Measurements from ENCODE around the gene TCF7L2.

Gene TCF7L2

DNA sequence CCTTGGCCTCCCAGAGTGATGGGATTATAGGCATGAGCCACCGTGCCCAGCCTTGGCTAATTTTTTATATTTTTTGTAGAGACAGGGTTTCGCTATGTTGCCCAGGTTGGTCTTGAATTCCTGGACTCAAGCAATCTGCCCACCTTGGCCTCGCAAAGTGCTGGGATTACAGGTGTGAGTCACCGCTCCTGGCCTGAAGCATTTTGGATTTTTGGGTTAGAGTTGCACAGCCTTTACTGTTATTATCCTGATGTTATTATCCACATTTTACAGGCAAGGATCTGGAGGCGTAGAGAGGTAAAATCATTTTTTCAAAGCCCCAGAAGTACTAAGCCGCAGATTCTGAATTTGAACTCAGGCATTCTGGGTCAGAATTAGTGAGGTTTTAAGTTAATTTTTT is 75.4 kb downstream of the TCF7L2 start:
- no peak for DNase-seq

DNA sequence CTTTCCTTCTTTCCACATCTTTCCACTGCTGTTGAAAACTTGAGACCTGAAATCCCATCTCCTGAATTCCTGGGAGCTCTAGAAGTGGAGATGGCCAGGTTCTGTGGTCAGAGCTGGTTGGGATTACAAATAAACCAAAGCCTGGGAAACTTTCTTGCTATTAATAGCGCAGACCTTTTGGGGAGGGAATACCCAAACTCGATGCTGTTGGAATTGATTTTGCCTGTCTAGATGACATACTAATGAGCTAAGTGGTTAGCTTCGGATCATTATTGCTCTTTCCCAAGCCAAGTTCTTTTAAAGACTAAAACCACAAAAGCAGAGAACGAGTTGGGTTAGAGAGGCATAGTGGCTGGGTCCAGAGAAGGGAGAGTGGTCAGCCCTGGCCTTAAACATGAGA is 76.6 kb downstream of the TCF7L2 start:
- DNase-seq: no peak

DNA sequence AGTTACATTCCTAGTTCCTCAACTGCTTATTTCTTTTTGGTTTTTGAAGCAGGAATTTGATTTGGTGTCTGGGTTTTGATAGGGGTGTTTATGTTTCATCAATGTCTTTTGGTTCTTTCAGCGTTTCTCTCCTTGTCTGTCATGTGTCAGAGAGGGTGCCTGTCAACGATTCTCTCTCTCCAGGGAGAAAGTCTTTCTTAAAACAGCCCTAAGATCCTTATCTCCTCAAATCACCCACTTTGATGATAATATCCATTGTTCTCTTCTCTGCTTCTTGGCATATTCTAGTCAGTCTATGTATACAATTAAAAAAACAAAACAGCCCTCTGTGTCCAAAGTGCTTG is 77.2 kb downstream of the TCF7L2 start:
- no peak for DNase-seq

DNA sequence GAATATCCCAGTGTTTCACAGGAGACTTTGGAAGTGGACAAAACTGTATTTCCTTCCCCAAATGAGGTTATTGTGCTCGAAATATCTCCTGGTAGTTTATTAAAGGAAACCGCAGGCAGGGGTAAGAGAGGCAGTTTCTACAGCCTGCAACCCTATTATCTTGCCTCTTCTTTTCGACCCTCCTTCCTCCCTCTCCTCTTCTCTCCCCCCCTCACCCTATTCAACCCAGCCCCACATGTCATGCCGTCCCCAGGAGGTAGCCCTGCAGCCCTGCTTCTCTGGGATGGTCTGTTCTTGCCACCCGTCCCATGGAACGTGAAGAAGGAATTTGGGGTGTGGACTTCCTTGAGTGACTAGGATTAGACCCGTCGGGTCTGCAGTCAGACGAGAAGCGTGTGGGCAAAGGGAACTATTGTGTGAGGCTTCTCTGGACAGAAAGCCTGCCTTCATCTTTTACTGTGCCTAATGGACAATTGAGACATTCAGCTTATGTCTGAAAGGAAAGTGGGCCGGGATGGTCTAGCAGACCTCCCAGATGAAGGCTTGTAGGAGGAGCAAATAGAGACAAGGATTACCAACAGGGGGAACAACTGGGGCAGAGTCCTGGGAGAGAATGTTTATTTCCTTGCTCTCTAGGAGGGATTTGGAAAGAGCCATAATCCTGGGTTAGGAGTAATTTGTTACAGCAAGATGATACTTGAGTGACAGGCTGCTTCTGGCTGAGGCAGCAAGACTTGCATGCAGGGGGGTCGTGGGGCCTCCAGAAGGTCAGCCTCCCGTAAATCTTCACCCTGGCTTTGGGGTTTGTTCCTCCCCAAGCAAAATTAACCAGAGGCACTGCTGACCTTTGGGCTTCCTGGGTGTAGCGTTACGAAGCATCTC is 77.8 kb downstream of the TCF7L2 start:
- DNase-seq: no peak

DNA sequence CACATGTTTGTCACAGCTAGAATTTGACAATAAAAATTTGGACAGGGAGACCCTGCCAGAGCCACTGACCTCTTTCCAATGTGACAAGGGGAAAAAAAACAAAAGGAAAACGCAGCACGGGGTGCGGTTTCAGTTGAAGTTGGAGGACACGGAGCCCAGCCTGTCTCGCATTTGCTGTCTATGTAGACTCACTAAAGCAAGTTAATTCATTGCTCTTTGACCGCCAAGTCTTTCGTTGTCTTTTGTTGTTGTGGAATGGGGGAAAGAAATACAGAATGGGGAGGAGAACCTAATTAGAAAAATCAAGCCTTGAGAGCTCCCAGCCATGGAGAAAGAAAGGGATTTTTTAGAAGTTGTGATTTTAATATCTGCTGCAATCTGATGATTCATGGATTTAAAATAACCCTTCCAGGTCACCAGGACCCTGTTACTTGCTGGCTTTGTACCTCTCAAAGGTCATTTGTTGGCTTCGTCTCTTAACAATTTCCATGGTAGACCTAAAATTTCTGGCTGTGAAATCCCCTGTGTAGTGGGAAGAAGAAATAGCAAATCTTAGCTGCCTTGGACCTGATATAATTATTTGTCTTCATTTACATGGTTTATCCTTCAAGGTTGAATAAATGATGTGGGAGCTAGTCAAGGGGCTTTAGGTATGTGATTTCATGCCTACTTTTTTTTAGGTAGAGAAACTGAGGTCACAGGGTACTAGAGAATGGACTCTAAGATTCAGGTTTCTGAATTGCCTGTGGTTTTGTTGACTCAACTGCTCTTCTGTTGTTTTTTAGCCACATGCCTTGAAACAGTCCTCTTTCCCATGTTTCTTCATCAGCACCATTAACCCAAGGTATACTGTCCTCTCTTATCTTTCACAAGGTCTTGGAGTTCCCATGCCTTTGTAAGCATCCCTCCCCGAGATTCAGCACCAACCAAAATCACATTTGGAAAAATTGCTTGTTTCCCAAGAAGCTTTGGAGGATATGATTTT is 78.7 kb downstream of the TCF7L2 start:
- DNase-seq: no peak

DNA sequence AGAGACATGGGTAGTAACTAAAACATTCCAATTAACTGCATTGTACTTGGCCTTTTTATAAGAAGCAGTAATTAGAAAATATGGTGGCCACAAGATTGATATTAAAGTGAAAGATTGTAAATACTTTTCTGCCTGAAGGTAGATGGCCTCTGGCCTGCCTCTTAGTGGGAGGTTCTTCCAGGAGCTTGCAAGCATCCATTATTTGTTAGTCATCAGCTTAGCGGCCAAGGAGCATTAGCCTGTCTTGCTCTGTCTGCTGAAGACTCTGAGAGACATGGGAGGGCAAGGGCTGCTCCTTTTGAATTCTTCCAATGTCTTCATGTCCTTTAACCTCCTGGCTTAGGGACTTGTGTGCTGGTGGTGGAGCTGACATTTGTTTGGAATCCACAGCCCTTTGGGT is 80.4 kb downstream of the TCF7L2 start:
- no peak for DNase-seq

GRCh38 chr10:113031147-113031546 is 81.1 kb downstream of the TCF7L2 start:
- DNase-seq: no peak

- no peak for DNase-seq
Measured at GRCh38 chr10:113033991-113034390, 83.9 kb downstream of the TCF7L2 start.

DNA sequence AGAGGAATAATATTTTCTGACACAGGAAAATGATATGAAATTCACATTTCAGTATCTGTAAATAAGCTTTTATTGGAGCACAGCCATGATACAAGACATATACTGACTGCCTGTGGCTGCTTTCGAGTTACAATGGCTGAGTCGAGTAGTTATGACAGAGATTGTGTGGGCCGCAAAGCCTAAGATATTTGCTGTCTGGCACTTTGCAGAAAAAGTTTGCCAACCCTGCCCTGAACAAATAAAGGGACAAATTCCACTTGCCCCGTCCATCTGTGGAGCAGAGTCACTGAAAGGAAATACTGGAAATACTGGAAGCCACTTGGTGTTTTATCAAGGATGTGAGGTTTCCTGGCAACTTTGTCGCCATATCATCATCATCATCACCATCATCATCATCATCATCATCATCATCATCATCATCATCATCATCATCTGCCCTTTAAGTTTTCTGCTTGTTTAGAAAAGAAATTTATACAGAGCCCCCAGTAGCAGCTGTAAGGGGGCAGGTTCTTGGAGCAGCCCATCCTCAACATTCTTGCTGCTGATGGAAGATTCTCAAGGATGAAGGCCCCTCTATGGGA is 85.8 kb downstream of the TCF7L2 start:
- no peak for DNase-seq

DNA sequence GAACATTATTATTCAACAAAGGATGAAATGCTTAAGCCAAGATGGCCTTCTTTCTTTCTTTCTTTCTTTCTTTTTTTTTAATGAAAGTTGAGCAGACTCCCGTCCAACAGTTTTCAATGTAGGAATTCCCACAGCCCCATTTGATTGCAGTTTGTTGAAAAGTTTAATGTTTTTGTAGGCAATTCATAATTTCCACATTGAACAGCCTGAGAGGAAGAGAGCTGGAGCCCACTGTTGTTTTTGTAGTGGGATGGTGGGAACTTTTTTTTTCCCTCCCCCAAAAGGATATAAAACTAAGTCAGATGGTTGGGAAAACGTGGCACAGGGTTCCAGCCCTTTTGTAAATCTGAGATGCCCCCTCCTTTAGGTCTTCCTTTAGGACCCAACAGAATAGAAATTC is 86.6 kb downstream of the TCF7L2 start:
- DNase-seq: no peak

DNA sequence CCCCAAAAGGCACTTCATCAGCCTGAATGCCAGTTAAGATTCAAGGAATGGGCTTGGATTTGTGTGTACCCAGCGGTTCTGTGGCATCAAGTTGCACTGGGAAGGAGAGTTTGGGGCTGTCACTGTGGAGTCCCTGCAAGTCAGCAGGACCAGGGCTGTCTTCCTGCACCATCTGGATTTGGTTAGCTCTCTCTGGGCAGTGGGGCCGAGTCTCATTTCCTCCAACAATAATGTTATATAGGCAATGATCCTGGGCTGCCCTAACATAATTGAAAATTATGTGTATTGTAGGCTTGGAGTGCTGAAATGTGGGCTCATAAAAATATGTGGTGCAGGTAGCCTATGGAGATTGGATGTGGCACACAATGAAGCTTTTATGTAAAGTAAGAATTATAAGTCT is 87.2 kb downstream of the TCF7L2 start:
- no peak for DNase-seq

GRCh38 chr10:113038183-113038582 is 88.1 kb downstream of the TCF7L2 start:
- no peak for DNase-seq

DNA sequence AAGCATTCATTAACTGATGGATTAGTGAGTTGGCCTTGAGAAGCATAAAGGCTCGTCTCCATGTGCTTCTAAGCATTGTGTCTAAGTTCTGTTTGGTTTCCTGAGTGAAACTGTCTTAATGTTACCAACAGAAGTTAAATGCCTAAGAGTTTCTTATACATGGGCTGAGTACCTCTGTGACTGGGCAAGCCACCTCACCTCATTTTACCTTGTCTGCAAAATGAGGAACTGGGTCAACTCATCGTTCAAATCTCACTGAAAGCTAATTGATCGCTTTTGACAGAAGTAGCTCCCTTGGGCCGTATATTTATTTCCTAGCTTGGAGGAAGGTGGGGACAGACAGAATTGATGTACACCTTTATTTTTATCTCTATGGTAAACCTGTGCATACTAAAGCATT is 88.9 kb downstream of the TCF7L2 start:
- DNase-seq: no peak

DNA sequence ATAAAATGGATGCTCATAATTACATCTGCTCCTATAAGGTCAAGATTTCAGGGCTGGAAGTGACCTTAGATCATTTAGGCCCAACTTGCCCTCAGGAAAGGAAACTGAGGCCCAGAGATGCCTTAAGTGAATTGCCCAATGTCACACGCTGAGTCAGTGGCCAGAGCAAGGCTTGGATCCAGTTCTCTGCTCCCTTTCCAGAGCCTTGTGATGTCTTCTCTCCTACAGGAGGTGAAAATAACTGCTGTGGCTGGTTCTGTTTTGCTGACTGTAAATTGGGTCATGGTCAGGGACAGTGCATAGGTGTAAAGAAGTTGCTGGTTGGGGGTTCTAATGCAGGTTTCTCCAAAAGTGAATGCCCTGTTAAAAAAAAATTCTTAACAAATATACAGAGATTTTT is 91.3 kb downstream of the TCF7L2 start:
- DNase-seq: no peak

GRCh38 chr10:113041841-113042750 is 92.0 kb downstream of the TCF7L2 start:
- DNase-seq: no peak

DNA sequence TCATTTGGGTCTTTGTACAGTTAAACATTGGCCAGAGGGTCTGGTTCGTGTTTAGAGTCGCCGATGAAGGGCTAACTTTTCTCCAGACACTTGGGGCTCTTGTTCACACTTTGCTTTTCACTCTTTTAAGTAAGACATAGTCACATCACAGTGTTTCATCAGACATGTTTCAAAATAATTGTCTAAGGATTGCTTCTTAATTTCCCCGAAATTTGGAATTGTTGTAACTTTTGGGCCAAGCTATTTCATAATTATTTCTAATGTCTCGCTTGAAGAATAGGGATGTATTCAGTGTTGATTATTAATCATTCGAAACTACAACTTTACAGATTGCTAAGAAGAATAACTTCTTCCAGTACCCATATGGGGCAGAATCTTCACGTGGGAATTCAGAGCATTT is 92.8 kb downstream of the TCF7L2 start:
- no peak for DNase-seq

- no peak for DNase-seq
Measured at GRCh38 chr10:113044016-113044755, 94.1 kb downstream of the TCF7L2 start.

DNA sequence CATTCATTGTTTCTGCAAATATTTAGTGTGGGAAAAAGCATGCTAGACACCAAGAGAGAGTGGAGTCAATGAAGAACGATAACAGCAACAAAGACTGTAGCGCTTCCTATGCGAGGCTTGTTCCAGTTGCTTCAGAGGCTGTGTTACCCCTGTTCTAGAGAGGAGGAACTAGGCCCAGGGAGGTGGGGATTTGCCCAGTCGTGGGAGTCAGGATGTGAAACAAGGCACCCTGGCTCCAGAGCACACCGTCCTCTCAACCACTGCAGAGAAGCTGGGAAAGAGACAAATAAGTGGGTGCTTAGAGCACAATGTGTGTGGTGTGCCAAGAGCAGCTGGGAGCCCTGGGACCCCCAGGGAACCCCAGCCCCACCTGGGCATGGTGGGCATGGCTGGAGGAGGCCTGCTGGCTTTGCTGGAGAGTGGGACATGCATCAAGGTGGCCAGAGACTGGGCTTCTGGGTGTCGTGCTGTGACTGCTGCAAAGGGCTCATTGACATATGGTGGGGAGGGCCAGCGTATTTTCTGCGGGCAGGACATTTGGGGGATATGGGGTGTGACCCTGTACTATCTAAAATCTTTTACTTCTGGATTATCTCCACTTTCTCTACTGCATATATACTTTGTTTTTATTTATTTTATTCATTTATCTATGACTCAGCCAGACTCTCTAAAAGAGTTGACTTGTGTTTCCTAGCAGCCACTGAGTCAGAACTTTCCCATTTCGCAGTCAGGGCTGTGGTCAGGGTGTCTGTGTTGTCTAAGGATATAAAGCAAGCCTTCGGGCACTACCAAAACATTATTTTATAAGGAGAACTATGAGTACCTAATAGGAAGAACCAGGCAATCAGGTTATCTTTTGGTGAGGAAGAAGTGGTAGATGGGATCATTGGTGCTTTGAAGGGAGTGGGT is 95.4 kb downstream of the TCF7L2 start:
- DNase-seq: no peak

- DNase-seq: no peak
Measured at GRCh38 chr10:113047151-113047550, 97.1 kb downstream of the TCF7L2 start.

- no peak for DNase-seq
Measured at GRCh38 chr10:113047605-113047962, 97.5 kb downstream of the TCF7L2 start.

All from NCI-H748 treated with DMSO at 0.1 percent for 48 hours (cell line).